H1 (cell line): ENCODE results near the gene RIN3. TPM values are rescaled to one million over a fixed set of nuclear protein-coding genes. Genes with fewer than 3 reads are reported as not detected.

Experiments used
- CTCF ChIA-PET: fragments of 300-600 bp; sonication (Branson Sonifier 250); formaldehyde crosslinking; loops from one replicate; lab custom pipeline; 2021; ENCODE audit not compliant: partially characterized antibody; lab: Charles Lee
- POLR2A ChIA-PET: fragments of 300-600 bp; sonication (Branson Sonifier 250); formaldehyde crosslinking; loops from one replicate; lab custom pipeline; 2021; ENCODE audit warnings: inconsistent platforms; ENCODE audit not compliant: partially characterized antibody; lab: Charles Lee
- DNase-seq, 2 experiments: peaks; one replicate each; pipeline versions ENCODE4 v3.0.0 to v3.0.0-alpha.2; 2010 to 2022; ENCODE audit warnings: low spot score in 2 of 2, low read depth in 1 of 2, mixed read lengths in 1 of 2
- FAIRE-seq: peaks from 2 replicates; lab custom pipeline; 2011; peaks lifted over from hg19 to GRCh38; lab: Jason Lieb, UNC
- H2AFZ ChIP-seq: 2 replicates; pipeline ENCODE4 v1.8.1; 2012; ENCODE audit warnings: low read length, inconsistent platforms
- H2AK5ac ChIP-seq: 2 replicates; pipeline ENCODE4 v1.6.1; 2013; ENCODE audit warnings: low read depth, low read length
- H2BK120ac ChIP-seq: replicated peaks from 2 replicates; pipeline ENCODE3; 2013; ENCODE audit warnings: low read depth, low read length, inconsistent platforms
- H2BK12ac ChIP-seq: 2 replicates; pipeline ENCODE4 v1.6.1; 2013; ENCODE audit warnings: low read depth, low read length
- H2BK15ac ChIP-seq: 2 replicates; pipeline ENCODE4 v1.6.1; 2013; ENCODE audit warnings: low read length
- H2BK20ac ChIP-seq: 2 replicates; pipeline ENCODE4 v1.6.1; 2013; ENCODE audit warnings: low read length
- H2BK5ac ChIP-seq: 2 replicates; pipeline ENCODE4 v1.6.1; 2013; ENCODE audit warnings: low read depth, low read length
- H3K14ac ChIP-seq: 2 replicates; pipeline ENCODE4 v1.6.1; 2013; ENCODE audit warnings: inconsistent platforms; ENCODE audit not compliant: insufficient read length
- H3K18ac ChIP-seq: 2 replicates; pipeline ENCODE4 v1.6.1; 2013; ENCODE audit warnings: low read length; ENCODE audit errors: extremely low read depth
- H3K23ac ChIP-seq: 2 replicates; pipeline ENCODE4 v1.6.1; 2013; ENCODE audit warnings: inconsistent platforms; ENCODE audit not compliant: insufficient read length
- H3K23me2 ChIP-seq: 2 replicates; pipeline ENCODE4 v1.6.1; 2013; ENCODE audit warnings: low read depth, low read length
- H3K27ac ChIP-seq: 2 replicates; pipeline ENCODE4 v1.6.1; 2011; ENCODE audit warnings: low read depth, low read length, inconsistent platforms
- H3K27me3 ChIP-seq, 4 experiments: replicated peaks in 1 of 4; 1 replicate in 1 of 4; 2 replicates in 3 of 4; pipeline versions ENCODE4 v1.6.1 to v1.8.1; 2011 to 2013; ENCODE audit warnings: low read length in 3 of 4, mild to moderate bottlenecking in 3 of 4, inconsistent platforms in 2 of 4, mixed read lengths in 2 of 4, moderate library complexity in 1 of 4; ENCODE audit not compliant: control insufficient read depth in 3 of 4, insufficient read depth in 3 of 4; ENCODE audit errors: extremely low read depth in 1 of 4
- H3K36me3 ChIP-seq, 4 experiments: 2 replicates each; pipeline versions ENCODE4 v1.6.1 to v1.8.1; 2011 to 2013; ENCODE audit warnings: mild to moderate bottlenecking in 4 of 4, low read length in 3 of 4, moderate library complexity in 2 of 4, control low read depth in 1 of 4, inconsistent platforms in 1 of 4; ENCODE audit not compliant: insufficient read depth in 4 of 4, control insufficient read depth in 2 of 4
- H3K4ac ChIP-seq: replicated peaks from 2 replicates; pipeline ENCODE3; 2013; ENCODE audit warnings: low read length, low read depth, mixed read lengths, inconsistent platforms; ENCODE audit not compliant: insufficient read length
- H3K4me1 ChIP-seq, 4 experiments: replicated peaks in 1 of 4; 1 replicate in 1 of 4; 2 replicates in 3 of 4; pipeline versions ENCODE4 v1.6.1 to v1.8.1; 2011 to 2013; ENCODE audit warnings: low read length in 3 of 4, inconsistent platforms in 2 of 4, mixed read lengths in 1 of 4; ENCODE audit not compliant: insufficient read depth in 4 of 4, control insufficient read depth in 3 of 4
- H3K4me2 ChIP-seq, 2 experiments: 2 replicates each; pipeline versions ENCODE4 v1.6.1 to v1.8.1; 2011 to 2013; ENCODE audit warnings: low read depth in 2 of 2, low read length in 2 of 2, control low read depth in 1 of 2, inconsistent platforms in 1 of 2, mild to moderate bottlenecking in 1 of 2; ENCODE audit not compliant: insufficient read depth in 1 of 2
- H3K4me3 ChIP-seq, 4 experiments: fragments of 200-600, 300-600 bp in 1 of 4; sonication (generic), shearing (Covaris generic), sonication (Bioruptor Twin) in 1 of 4; 2 replicates each; pipeline versions ENCODE4 v1.5.1 to v1.8.1; 2011 to 2016; ENCODE audit warnings: low read length in 4 of 4, low read depth in 3 of 4, control low read depth in 2 of 4, inconsistent platforms in 2 of 4, mild to moderate bottlenecking in 2 of 4, mixed read lengths in 1 of 4, moderate library complexity in 1 of 4; ENCODE audit not compliant: insufficient read depth in 2 of 4; ENCODE audit errors: extremely low read depth in 1 of 4
- H3K56ac ChIP-seq: replicated peaks from 2 replicates; pipeline ENCODE3; 2013; ENCODE audit warnings: low read depth, mild to moderate bottlenecking, mixed read lengths, low read length, inconsistent platforms; ENCODE audit not compliant: insufficient read length
- H3K79me1 ChIP-seq: 2 replicates; pipeline ENCODE4 v1.6.1; 2013; ENCODE audit warnings: low read depth, low read length, control low read depth
- H3K79me2 ChIP-seq, 2 experiments: 2 replicates each; pipeline versions ENCODE4 v1.6.1 to v1.8.1; 2012 to 2013; ENCODE audit warnings: low read length in 2 of 2, mild to moderate bottlenecking in 2 of 2, inconsistent platforms in 1 of 2; ENCODE audit not compliant: insufficient read depth in 2 of 2, control insufficient read depth in 1 of 2
- H3K9ac ChIP-seq, 4 experiments: replicated peaks in 1 of 4; 1 replicate in 1 of 4; 2 replicates in 3 of 4; pipeline versions ENCODE4 v1.6.1 to v1.8.1; 2011 to 2013; ENCODE audit warnings: low read depth in 3 of 4, low read length in 3 of 4, control low read depth in 2 of 4, mild to moderate bottlenecking in 2 of 4, moderate library complexity in 2 of 4, inconsistent platforms in 1 of 4; ENCODE audit errors: extremely low read depth in 1 of 4
- H3K9me3 ChIP-seq, 2 experiments: 2 replicates each; pipeline versions ENCODE4 v1.6.1 to v1.8.1; 2012 to 2013; ENCODE audit warnings: mild to moderate bottlenecking in 2 of 2, moderate library complexity in 2 of 2, control low read depth in 1 of 2, inconsistent platforms in 1 of 2, low read depth in 1 of 2, low read length in 1 of 2, mixed read lengths in 1 of 2; ENCODE audit not compliant: insufficient read depth in 2 of 2
- H4K20me1 ChIP-seq, 2 experiments: replicated peaks in 1 of 2; 2 replicates each; pipeline versions ENCODE3 to v1.8.1; 2011 to 2013; ENCODE audit warnings: inconsistent platforms in 2 of 2, low read length in 2 of 2, mild to moderate bottlenecking in 1 of 2; ENCODE audit not compliant: insufficient read depth in 2 of 2, control insufficient read depth in 1 of 2
- H4K5ac ChIP-seq: 2 replicates; pipeline ENCODE4 v1.6.1; 2013; ENCODE audit warnings: low read length, low read depth, mixed read lengths, inconsistent platforms; ENCODE audit not compliant: insufficient read length
- H4K8ac ChIP-seq: 2 replicates; pipeline ENCODE4 v1.8.0; 2013; ENCODE audit warnings: mild to moderate bottlenecking, moderate library complexity, low read length, inconsistent platforms; ENCODE audit not compliant: insufficient read depth; ENCODE audit errors: extremely low read depth
- H4K91ac ChIP-seq: replicated peaks from 2 replicates; pipeline ENCODE3; 2013; ENCODE audit warnings: low read length, mixed read lengths, inconsistent platforms; ENCODE audit not compliant: insufficient read length
- CEBPB ChIP-seq: IDR thresholded peaks from 2 replicates; pipeline ENCODE4 v1.6.1; 2012; ENCODE audit warnings: low read depth, low read length
- CHD2 ChIP-seq: IDR thresholded peaks from 2 replicates; pipeline ENCODE4 v1.6.1; 2012; ENCODE audit warnings: low read length, improper control_type of control experiment
- CTBP2 ChIP-seq: IDR thresholded peaks from 2 replicates; pipeline ENCODE4 v1.7.0; 2011; ENCODE audit warnings: borderline replicate concordance, mild to moderate bottlenecking, moderate library complexity, mixed read lengths, low read length; ENCODE audit not compliant: insufficient read depth, insufficient read length
- HDAC2 ChIP-seq, 2 experiments: fragments of 300-600 bp in 1 of 2; sonication (generic) in 1 of 2; IDR thresholded peaks; 2 replicates each; pipeline ENCODE4 v1.6.1; 2011 to 2012; ENCODE audit warnings: low read depth in 2 of 2, low read length in 2 of 2, mild to moderate bottlenecking in 2 of 2, moderate library complexity in 2 of 2, borderline replicate concordance in 1 of 2, inconsistent platforms in 1 of 2
- MAFK ChIP-seq: IDR thresholded peaks from 2 replicates; pipeline ENCODE4 v1.6.1; 2012; ENCODE audit warnings: low read depth, mild to moderate bottlenecking, improper control_type of control experiment, low read length
- SIRT6 ChIP-seq: IDR thresholded peaks from one replicate; pipeline ENCODE4 v1.7.1; 2012; ENCODE audit warnings: low read length, inconsistent platforms
- SP2 ChIP-seq: IDR thresholded peaks from 2 replicates; pipeline ENCODE4 v1.6.1; 2012; ENCODE audit warnings: mild to moderate bottlenecking, low read length, inconsistent platforms
- SUZ12 ChIP-seq: fragments of 200-600 bp; sonication (generic); IDR thresholded peaks from 2 replicates; pipeline ENCODE4 v1.6.1; 2012; ENCODE audit warnings: mild to moderate bottlenecking, inconsistent platforms, low read length, moderate library complexity, mixed read lengths
- TEAD4 ChIP-seq: IDR thresholded peaks from 2 replicates; pipeline ENCODE4 v1.6.1; 2012; ENCODE audit warnings: low read depth, low read length, inconsistent platforms, mixed read lengths
- ZNF274 ChIP-seq: IDR thresholded peaks from 2 replicates; pipeline ENCODE4 v1.7.0; 2012; ENCODE audit warnings: low read length, borderline replicate concordance; ENCODE audit errors: extremely low read depth
- WGBS, 2 experiments: shearing (Covaris generic) in 1 of 2; methylation state at CpG; one replicate each; pipeline versions ENCODE4 v1.1.6 to v1.1.7; 2013 to 2015; ENCODE audit warnings: low lambda C conversion rate in 2 of 2, mixed read lengths in 2 of 2, inconsistent platforms in 1 of 2, low coverage in 1 of 2, missing lambda C conversion rate in 1 of 2; ENCODE audit not compliant: insufficient replicate concordance in 2 of 2, insufficient coverage in 1 of 2, insufficient read length in 1 of 2; ENCODE audit errors: extremely low coverage in 1 of 2, missing lambda C conversion rate in 1 of 2; 5-methylcytosine and 5-hydroxymethylcytosine counted together
- polyA plus RNA-seq, 7 experiments: library from polyadenylated mRNA; depleted of rRNA in 3 of 7; stranded (reverse) in 5 of 7; unstranded in 2 of 7; fragments of >200 nt in 5 of 7; fragments of 200-250 nt in 2 of 7; gene quantifications; 1 replicate in 5 of 7; 2 replicates in 1 of 7; 4 replicates in 1 of 7; pipeline versions ENCODE4 v1.2.1 to v1.2.3, GENCODE V29; 2011 to 2013; ENCODE audit warnings: missing spikeins in 2 of 7, mixed read lengths in 2 of 7
- total RNA-seq: library from RNA; stranded (reverse); fragmentation: NEBNext Ultra II Directional; extraction: Animal tissue kit (Norgen Biotek cat#: 25700); gene quantifications from 2 replicates; pipeline ENCODE4 v1.2.1, GENCODE V29; 2021
- TF ChIP-seq, protein P1 (sequence below): IDR thresholded peaks from 2 replicates; pipeline ENCODE4 v1.6.1; 2012; ENCODE audit warnings: inconsistent platforms
- TF ChIP-seq, protein P2 (sequence below): IDR thresholded peaks from 2 replicates; pipeline ENCODE4 v1.6.1; 2011; ENCODE audit warnings: low read depth, mild to moderate bottlenecking, low read length; ENCODE audit not compliant: insufficient read depth

The RIN3 gene
- total and polyA plus RNA-seq, 2 of the 8 experiments (the other 6 are each of a cell fraction or from before 2014, with no cell fraction given): 0.59 to 1.5 TPM

DNA sequence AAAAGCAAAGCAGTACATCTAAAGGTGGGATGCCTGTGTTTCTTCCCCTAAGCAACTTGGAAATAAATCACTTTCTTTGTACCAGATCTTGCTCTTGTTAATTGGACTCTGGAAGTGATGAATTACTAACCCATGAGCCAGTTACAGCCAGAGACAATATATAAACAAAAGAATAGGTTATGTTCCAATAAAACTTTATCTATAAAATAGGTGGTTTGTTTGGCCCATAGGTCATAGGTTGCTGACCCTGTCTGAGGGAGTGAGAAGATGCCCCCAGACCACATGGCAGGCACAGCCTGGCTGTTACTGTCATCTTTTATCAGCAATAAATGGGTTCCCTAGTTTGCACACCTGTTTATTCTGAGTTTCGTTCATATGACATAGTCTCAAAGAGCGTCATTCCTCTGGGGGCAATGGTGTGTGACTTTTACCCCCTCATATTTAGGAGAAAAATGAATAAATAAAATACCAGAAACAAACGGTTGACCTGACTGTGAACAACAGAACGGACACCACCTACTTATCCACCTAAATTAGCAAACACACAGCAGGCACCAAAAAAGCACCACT is 224.1 kb downstream of the RIN3 start:
- H3K79me1 ChIP-seq: peaks cover 10% of the 10 kb centered on the region
- peaks cover 0 to 19% of the 10 kb centered on the region in 2 experiments; a peak in 3 of 4 replicates for H3K79me2 ChIP-seq
- H2BK15ac ChIP-seq: no peak overlapping the region
- no peak overlapping the region for H3K9ac ChIP-seq
- no peak overlapping the region for H3K4me2 ChIP-seq
- CTCF ChIA-PET: interaction anchor here (1.6 kb wide), 1 partner anchor 12 kb away, joined by 3 read pairs; no protein-coding TSS in a partner anchor
- H3K4me1 ChIP-seq: no peaks in the 10 kb centered on the region
- H3K27ac ChIP-seq: no peak overlapping the region
- no peak overlapping the region for H3K4me3 ChIP-seq
- H4K91ac ChIP-seq: no peak overlapping the region
- H2BK12ac ChIP-seq: no peak overlapping the region
- no peak overlapping the region for H4K8ac ChIP-seq
- no peak overlapping the region for H3K4ac ChIP-seq
- H3K18ac ChIP-seq: no peak overlapping the region
- 89% methylated on average over 4 of the region's 4 CpGs; no CpG with 5 or more reads in 1 of the 2 experiments for WGBS, 2 experiments
- H3K56ac ChIP-seq: no peak overlapping the region
- H4K20me1 ChIP-seq: peaks cover 0 to 2% of the 10 kb centered on the region in 2 experiments
- H2BK120ac ChIP-seq: no peak overlapping the region
- H2AK5ac ChIP-seq: no peak overlapping the region
- no peaks in the 10 kb centered on the region for H3K36me3 ChIP-seq
- H4K5ac ChIP-seq: no peak overlapping the region
- no peak overlapping the region for H3K14ac ChIP-seq
- no peak overlapping the region for H2AFZ ChIP-seq
- H3K23me2 ChIP-seq: no peaks in the 10 kb centered on the region
- FAIRE-seq: no peak
- no peak overlapping the region for H3K23ac ChIP-seq
- H3K9me3 ChIP-seq: no peaks in the 10 kb centered on the region
- TF ChIP-seq, protein P1, sequence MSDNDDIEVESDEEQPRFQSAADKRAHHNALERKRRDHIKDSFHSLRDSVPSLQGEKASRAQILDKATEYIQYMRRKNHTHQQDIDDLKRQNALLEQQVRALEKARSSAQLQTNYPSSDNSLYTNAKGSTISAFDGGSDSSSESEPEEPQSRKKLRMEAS: no peak
- TF ChIP-seq CHD2: no peak
- TF ChIP-seq CTBP2: no peak
- no peak for TF ChIP-seq HDAC2 (IDR thresholded peaks at IDR 0.05; ENCODE audit: borderline replicate concordance in 1 of 2, low read depth in 2 of 2, low read length in 2 of 2)
- no peak for TF ChIP-seq ZNF274
- TF ChIP-seq, protein P2, sequence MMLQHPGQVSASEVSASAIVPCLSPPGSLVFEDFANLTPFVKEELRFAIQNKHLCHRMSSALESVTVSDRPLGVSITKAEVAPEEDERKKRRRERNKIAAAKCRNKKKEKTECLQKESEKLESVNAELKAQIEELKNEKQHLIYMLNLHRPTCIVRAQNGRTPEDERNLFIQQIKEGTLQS: no peak
- TF ChIP-seq SIRT6: no peak
- TF ChIP-seq SP2: no peak
- no peak for TF ChIP-seq CEBPB
- TF ChIP-seq TEAD4: no peak
- no peak for TF ChIP-seq SUZ12
- TF ChIP-seq MAFK: no peak
- TF ChIP-seq, all 59 proteins: peak for 0
- no peak overlapping the region for H2BK5ac ChIP-seq
- DNase-seq: no peak
- POLR2A ChIA-PET: interaction anchor here (5.3 kb wide), 1 partner anchor 11 kb away, joined by 19 read pairs; the partner anchor contains the start of gene LGMN
- H2BK20ac ChIP-seq: no peak overlapping the region
- no peaks in the 10 kb centered on the region for H3K27me3 ChIP-seq
